Keratinocyte (primary cell): Measurements from ENCODE around the gene PALB2. TPM values are rescaled to one million over a fixed set of nuclear protein-coding genes. Genes with fewer than 3 reads are reported as not detected.

Experiments used
- DNase-seq: peaks from one replicate; pipeline ENCODE4 v3.0.0-alpha.2; 2011; ENCODE audit warnings: low read depth, missing footprints, low spot score
- FAIRE-seq: peaks from 2 replicates; lab custom pipeline; 2011; peaks lifted over from hg19 to GRCh38; lab: Jason Lieb, UNC
- H2AFZ ChIP-seq: 2 replicates; pipeline ENCODE4 v1.6.0; 2012; ENCODE audit warnings: low read length, control low read depth, inconsistent platforms; ENCODE audit not compliant: control insufficient read depth
- H3K27ac ChIP-seq: 2 replicates; pipeline ENCODE4 v1.5.1; 2011; ENCODE audit warnings: low read length; ENCODE audit not compliant: control insufficient read depth, insufficient read depth
- H3K27me3 ChIP-seq: 3 replicates; pipeline ENCODE4 v1.6.0; 2011; ENCODE audit warnings: low read length; ENCODE audit not compliant: control insufficient read depth, insufficient read depth; ENCODE audit errors: extremely low read depth
- H3K36me3 ChIP-seq, 2 experiments: 2 replicates in 1 of 2; 3 replicates in 1 of 2; pipeline ENCODE4 v1.5.1; 2011; ENCODE audit warnings: low read length in 2 of 2, mild to moderate bottlenecking in 1 of 2; ENCODE audit not compliant: control insufficient read depth in 2 of 2, insufficient read depth in 2 of 2; ENCODE audit errors: extremely low read depth in 1 of 2
- H3K4me1 ChIP-seq: 3 replicates; pipeline ENCODE4 v1.5.1; 2011; ENCODE audit warnings: low read length; ENCODE audit not compliant: control insufficient read depth, insufficient read depth; ENCODE audit errors: extremely low read depth
- H3K4me2 ChIP-seq: 3 replicates; pipeline ENCODE4 v1.6.0; 2011; ENCODE audit warnings: low read depth, low read length; ENCODE audit not compliant: control insufficient read depth, insufficient read depth; ENCODE audit errors: extremely low read depth
- H3K4me3 ChIP-seq, 3 experiments: fragments of 200-600 bp in 1 of 3; sonication (generic) in 1 of 3; 2 replicates in 2 of 3; 3 replicates in 1 of 3; pipeline ENCODE4 v1.5.1; 2011 to 2016; ENCODE audit warnings: low read length in 3 of 3, mild to moderate bottlenecking in 3 of 3, control low read depth in 2 of 3, inconsistent platforms in 1 of 3, low read depth in 1 of 3, mixed read lengths in 1 of 3, mixed run types in 1 of 3, moderate library complexity in 1 of 3; ENCODE audit not compliant: control insufficient read depth in 2 of 3, insufficient read depth in 2 of 3; ENCODE audit errors: extremely low read depth in 1 of 3
- H3K79me2 ChIP-seq: 2 replicates; pipeline ENCODE4 v1.6.0; 2012; ENCODE audit warnings: low read length; ENCODE audit not compliant: control insufficient read depth, insufficient read depth
- H3K9ac ChIP-seq: 3 replicates; pipeline ENCODE4 v1.6.0; 2011; ENCODE audit warnings: low read length; ENCODE audit not compliant: control insufficient read depth, insufficient read depth; ENCODE audit errors: extremely low read depth
- H3K9me1 ChIP-seq: 3 replicates; pipeline ENCODE4 v1.6.0; 2011; ENCODE audit warnings: low read length; ENCODE audit not compliant: control insufficient read depth, insufficient read depth; ENCODE audit errors: extremely low read depth
- H3K9me3 ChIP-seq: 2 replicates; pipeline ENCODE4 v1.5.1; 2012; ENCODE audit warnings: low read depth, low read length; ENCODE audit not compliant: control insufficient read depth
- H4K20me1 ChIP-seq: 3 replicates; pipeline ENCODE4 v1.6.0; 2011; ENCODE audit warnings: low read length; ENCODE audit not compliant: control insufficient read depth, insufficient read depth; ENCODE audit errors: extremely low read depth
- CTCF ChIP-seq, 3 experiments: IDR thresholded peaks in 1 of 3; conservative IDR thresholded peaks in 1 of 3; optimal IDR thresholded peaks in 1 of 3; 2 replicates in 2 of 3; 3 replicates in 1 of 3; pipeline versions ENCODE3 to v1.5.1; 2011; ENCODE audit warnings: low read length in 3 of 3, mild to moderate bottlenecking in 3 of 3, moderate library complexity in 2 of 3, control low read depth in 1 of 3, inconsistent platforms in 1 of 3; ENCODE audit not compliant: insufficient read depth in 2 of 3; ENCODE audit errors: extremely low read depth in 1 of 3
- EZH2 ChIP-seq: IDR thresholded peaks from one replicate; pipeline ENCODE4 v1.6.1; 2012; ENCODE audit warnings: inconsistent platforms, mild to moderate bottlenecking, low read length, moderate library complexity
- dilution Hi-C: fragments of 300-500 bp; cut with MboI; formaldehyde crosslinking; loops from one replicate; pipeline ENCODE4 v1.7.0; 2020; ENCODE audit warnings: low sequenced_read_pairs; ENCODE audit not compliant: extremely low pct_ligation_motif_present
- polyA plus RNA-seq, 5 experiments: library from polyadenylated mRNA; depleted of rRNA in 3 of 5; stranded (reverse) in 3 of 5; stranded (forward) in 1 of 5; unstranded in 1 of 5; fragments of >200 nt; gene quantifications; 1 replicate in 1 of 5; 2 replicates in 3 of 5; 3 replicates in 1 of 5; pipeline versions ENCODE4 v1.2.1 to v1.2.3, GENCODE V29; 2011 to 2012; ENCODE audit warnings: missing spikeins in 2 of 5, low read depth in 1 of 5, low replicate concordance in 1 of 5

The PALB2 gene
- polyA plus RNA-seq, 1 donor (not counting 4 experiments of a cell fraction or from before 2014, with no cell fraction given) = 18.7 TPM

GRCh38 chr16:23663918-23664317, 22.8 kb upstream of the PALB2 start:
- Histone ChIP-seq H2AFZ (no peak overlapping the region), H3K27ac (no peak overlapping the region), H3K36me3 (peaks cover 33 to 40% of the 10 kb centered on the region in 2 experiments), H3K4me3 (no peak overlapping the region), H4K20me1 (no peaks in the 10 kb centered on the region), H3K4me2 (no peak overlapping the region), H3K9me3 (no peaks in the 10 kb centered on the region), H3K79me2 (peaks cover 6% of the 10 kb centered on the region), H3K4me1 (no peaks in the 10 kb centered on the region), H3K9me1 (no peaks in the 10 kb centered on the region), H3K9ac (no peak overlapping the region), H3K27me3 (no peaks in the 10 kb centered on the region)
- TF ChIP-seq EZH2 (no peak), CTCF (optimal IDR thresholded peaks at IDR 0.05 in 1 of 3, IDR thresholded peaks at IDR 0.05 in 1 of 3, conservative IDR thresholded peaks at IDR 0.05 in 1 of 3; ENCODE audit: extremely low read depth in 1 of 3, insufficient read depth in 2 of 3, low read length in 3 of 3) (no peak)
- dilution Hi-C loops = no loop called here
- FAIRE-seq (no peak), DNase-seq (no peak)

GRCh38 chr16:23651943-23652468, 10.9 kb upstream of the PALB2 start:
- H3K9me1 ChIP-seq = no peaks in the 10 kb centered on the region
- FAIRE-seq (no peak), DNase-seq (no peak)
- no peak for TF ChIP-seq CTCF (optimal IDR thresholded peaks at IDR 0.05 in 1 of 3, IDR thresholded peaks at IDR 0.05 in 1 of 3, conservative IDR thresholded peaks at IDR 0.05 in 1 of 3; ENCODE audit: extremely low read depth in 1 of 3, insufficient read depth in 2 of 3, low read length in 3 of 3)
- no peak for TF ChIP-seq EZH2
- H3K9me3 ChIP-seq = no peaks in the 10 kb centered on the region
- H3K4me2 ChIP-seq = no peak overlapping the region
- no peak overlapping the region for H3K27ac ChIP-seq
- H3K27me3 ChIP-seq = no peaks in the 10 kb centered on the region
- dilution Hi-C loops = no loop called here
- peaks cover 70% of the 10 kb centered on the region for H3K79me2 ChIP-seq
- H3K4me3 ChIP-seq = no peak overlapping the region
- no peak overlapping the region for H2AFZ ChIP-seq
- H4K20me1 ChIP-seq = no peaks in the 10 kb centered on the region
- no peaks in the 10 kb centered on the region for H3K4me1 ChIP-seq
- H3K36me3 ChIP-seq = peaks cover 4 to 11% of the 10 kb centered on the region in 2 experiments
- no peak overlapping the region for H3K9ac ChIP-seq
